Measurements from ENCODE around the gene SPOCD1. TPM values are rescaled to one million over a fixed set of nuclear protein-coding genes. Genes with fewer than 3 reads are reported as not detected.

SPOCD1 gene
- total and polyA plus RNA-seq, 4 donors = under 0.01 to 0.19 (median 0.12) TPM; not detected in 1

DNA sequence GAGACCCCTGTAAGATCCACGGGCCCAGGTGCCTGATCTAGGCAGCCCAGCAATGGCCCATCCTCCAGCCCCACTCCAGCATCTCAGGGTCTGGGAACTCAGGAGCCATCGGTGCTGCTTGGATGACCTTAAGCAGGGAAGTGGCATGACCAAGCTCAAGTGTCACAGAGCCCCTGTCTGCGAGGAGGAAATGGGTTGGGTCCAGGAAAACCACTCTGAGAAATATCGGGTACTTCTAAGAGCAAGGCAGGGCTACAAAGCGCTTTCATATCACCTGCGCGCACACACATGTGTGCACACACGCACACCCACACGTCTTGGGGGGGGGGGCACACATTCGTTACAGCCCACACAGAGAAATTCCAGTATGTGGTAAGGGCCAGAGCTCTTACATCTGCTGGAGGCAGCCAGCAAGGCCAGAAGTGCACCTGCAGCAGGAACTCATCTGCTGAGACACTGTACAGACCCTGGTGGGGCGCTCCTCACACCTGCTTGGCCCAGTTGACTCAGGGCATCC is 32.6 kb upstream of the SPOCD1 start:
- no peak overlapping the region for H3K4me3 ChIP-seq (ENCODE audit: low read depth in 1 of 3, low read length in 3 of 3)
- H3K9ac ChIP-seq (ENCODE audit: low read depth in 1 of 2, low read length in 2 of 2) = no peak overlapping the region
- H3K27me3 ChIP-seq (ENCODE audit: control insufficient read depth in 4 of 4, insufficient read depth in 4 of 4, low read length in 3 of 4) = no peaks in the 10 kb centered on the region
- WGBS = 79% methylated on average over 11 of the region's 11 CpGs
- no peaks in the 10 kb centered on the region for H3K4me1 ChIP-seq (ENCODE audit: control insufficient read depth in 4 of 4, insufficient read depth in 4 of 4, low read length in 3 of 4)
- no peak overlapping the region for H3K27ac ChIP-seq (ENCODE audit: low read depth in 1 of 2, low read length in 2 of 2)
- H3K9me3 ChIP-seq (ENCODE audit: control insufficient read depth in 4 of 4, low read length in 3 of 4) = no peaks in the 10 kb centered on the region
- no peak for DNase-seq (ENCODE audit: low spot score)
- H3K36me3 ChIP-seq (ENCODE audit: control insufficient read depth in 4 of 4, insufficient read depth in 3 of 4, low read depth in 1 of 4, low read length in 3 of 4) = no peaks in the 10 kb centered on the region
- TF ChIP-seq SP1 (IDR thresholded peaks at IDR 0.05) (no peak), YY1 (IDR thresholded peaks at IDR 0.05) (no peak), GABPA (IDR thresholded peaks at IDR 0.05 in 1 of 2, conservative IDR thresholded peaks at IDR 0.05 in 1 of 2) (no peak), TAF1 (conservative IDR thresholded peaks at IDR 0.05) (no peak), NR2F2 (IDR thresholded peaks at IDR 0.05) (no peak), JUND (IDR thresholded peaks at IDR 0.05) (no peak), HNF4G (IDR thresholded peaks at IDR 0.05) (no peak), HNF4A (conservative IDR thresholded peaks at IDR 0.05) (no peak)
- TF ChIP-seq, protein P1, sequence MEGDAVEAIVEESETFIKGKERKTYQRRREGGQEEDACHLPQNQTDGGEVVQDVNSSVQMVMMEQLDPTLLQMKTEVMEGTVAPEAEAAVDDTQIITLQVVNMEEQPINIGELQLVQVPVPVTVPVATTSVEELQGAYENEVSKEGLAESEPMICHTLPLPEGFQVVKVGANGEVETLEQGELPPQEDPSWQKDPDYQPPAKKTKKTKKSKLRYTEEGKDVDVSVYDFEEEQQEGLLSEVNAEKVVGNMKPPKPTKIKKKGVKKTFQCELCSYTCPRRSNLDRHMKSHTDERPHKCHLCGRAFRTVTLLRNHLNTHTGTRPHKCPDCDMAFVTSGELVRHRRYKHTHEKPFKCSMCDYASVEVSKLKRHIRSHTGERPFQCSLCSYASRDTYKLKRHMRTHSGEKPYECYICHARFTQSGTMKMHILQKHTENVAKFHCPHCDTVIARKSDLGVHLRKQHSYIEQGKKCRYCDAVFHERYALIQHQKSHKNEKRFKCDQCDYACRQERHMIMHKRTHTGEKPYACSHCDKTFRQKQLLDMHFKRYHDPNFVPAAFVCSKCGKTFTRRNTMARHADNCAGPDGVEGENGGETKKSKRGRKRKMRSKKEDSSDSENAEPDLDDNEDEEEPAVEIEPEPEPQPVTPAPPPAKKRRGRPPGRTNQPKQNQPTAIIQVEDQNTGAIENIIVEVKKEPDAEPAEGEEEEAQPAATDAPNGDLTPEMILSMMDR (IDR thresholded peaks at IDR 0.05; ENCODE audit: low read depth, low read length, missing input control) = no peak
- TF ChIP-seq, protein P2, sequence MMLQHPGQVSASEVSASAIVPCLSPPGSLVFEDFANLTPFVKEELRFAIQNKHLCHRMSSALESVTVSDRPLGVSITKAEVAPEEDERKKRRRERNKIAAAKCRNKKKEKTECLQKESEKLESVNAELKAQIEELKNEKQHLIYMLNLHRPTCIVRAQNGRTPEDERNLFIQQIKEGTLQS (IDR thresholded peaks at IDR 0.05) = no peak
- TF ChIP-seq, protein P3, sequence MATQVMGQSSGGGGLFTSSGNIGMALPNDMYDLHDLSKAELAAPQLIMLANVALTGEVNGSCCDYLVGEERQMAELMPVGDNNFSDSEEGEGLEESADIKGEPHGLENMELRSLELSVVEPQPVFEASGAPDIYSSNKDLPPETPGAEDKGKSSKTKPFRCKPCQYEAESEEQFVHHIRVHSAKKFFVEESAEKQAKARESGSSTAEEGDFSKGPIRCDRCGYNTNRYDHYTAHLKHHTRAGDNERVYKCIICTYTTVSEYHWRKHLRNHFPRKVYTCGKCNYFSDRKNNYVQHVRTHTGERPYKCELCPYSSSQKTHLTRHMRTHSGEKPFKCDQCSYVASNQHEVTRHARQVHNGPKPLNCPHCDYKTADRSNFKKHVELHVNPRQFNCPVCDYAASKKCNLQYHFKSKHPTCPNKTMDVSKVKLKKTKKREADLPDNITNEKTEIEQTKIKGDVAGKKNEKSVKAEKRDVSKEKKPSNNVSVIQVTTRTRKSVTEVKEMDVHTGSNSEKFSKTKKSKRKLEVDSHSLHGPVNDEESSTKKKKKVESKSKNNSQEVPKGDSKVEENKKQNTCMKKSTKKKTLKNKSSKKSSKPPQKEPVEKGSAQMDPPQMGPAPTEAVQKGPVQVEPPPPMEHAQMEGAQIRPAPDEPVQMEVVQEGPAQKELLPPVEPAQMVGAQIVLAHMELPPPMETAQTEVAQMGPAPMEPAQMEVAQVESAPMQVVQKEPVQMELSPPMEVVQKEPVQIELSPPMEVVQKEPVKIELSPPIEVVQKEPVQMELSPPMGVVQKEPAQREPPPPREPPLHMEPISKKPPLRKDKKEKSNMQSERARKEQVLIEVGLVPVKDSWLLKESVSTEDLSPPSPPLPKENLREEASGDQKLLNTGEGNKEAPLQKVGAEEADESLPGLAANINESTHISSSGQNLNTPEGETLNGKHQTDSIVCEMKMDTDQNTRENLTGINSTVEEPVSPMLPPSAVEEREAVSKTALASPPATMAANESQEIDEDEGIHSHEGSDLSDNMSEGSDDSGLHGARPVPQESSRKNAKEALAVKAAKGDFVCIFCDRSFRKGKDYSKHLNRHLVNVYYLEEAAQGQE (IDR thresholded peaks at IDR 0.05) = no peak
- TF ChIP-seq, protein P4, sequence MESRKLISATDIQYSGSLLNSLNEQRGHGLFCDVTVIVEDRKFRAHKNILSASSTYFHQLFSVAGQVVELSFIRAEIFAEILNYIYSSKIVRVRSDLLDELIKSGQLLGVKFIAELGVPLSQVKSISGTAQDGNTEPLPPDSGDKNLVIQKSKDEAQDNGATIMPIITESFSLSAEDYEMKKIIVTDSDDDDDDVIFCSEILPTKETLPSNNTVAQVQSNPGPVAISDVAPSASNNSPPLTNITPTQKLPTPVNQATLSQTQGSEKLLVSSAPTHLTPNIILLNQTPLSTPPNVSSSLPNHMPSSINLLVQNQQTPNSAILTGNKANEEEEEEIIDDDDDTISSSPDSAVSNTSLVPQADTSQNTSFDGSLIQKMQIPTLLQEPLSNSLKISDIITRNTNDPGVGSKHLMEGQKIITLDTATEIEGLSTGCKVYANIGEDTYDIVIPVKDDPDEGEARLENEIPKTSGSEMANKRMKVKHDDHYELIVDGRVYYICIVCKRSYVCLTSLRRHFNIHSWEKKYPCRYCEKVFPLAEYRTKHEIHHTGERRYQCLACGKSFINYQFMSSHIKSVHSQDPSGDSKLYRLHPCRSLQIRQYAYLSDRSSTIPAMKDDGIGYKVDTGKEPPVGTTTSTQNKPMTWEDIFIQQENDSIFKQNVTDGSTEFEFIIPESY (IDR thresholded peaks at IDR 0.05) = no peak
- TF ChIP-seq, protein P5, sequence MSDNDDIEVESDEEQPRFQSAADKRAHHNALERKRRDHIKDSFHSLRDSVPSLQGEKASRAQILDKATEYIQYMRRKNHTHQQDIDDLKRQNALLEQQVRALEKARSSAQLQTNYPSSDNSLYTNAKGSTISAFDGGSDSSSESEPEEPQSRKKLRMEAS (IDR thresholded peaks at IDR 0.05) = no peak

DNA sequence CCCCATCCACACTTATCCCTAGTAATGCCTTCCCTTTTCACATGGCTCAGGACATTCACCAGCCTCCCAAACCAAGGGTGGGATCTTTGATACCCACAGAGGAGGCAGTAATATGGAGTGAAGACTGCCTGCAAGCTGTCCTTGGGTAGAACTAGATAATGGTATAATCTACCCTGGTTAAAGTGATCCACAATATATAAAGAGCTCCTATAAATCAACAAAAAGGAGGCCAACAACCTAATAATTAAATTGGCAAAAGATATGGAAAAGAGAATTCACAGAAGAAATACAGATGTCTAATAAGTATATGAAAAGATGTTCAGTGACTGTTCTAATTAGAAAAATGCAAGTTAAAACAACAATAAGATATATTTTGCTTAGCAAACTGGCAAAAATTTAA is 30.7 kb upstream of the SPOCD1 start:
- Histone ChIP-seq H3K9me3 (ENCODE audit: control insufficient read depth in 4 of 4, low read length in 3 of 4) (no peaks in the 10 kb centered on the region), H3K36me3 (ENCODE audit: control insufficient read depth in 4 of 4, insufficient read depth in 3 of 4, low read depth in 1 of 4, low read length in 3 of 4) (no peaks in the 10 kb centered on the region), H3K4me1 (ENCODE audit: control insufficient read depth in 4 of 4, insufficient read depth in 4 of 4, low read length in 3 of 4) (no peaks in the 10 kb centered on the region), H3K27ac (ENCODE audit: low read depth in 1 of 2, low read length in 2 of 2) (no peak overlapping the region), H3K9ac (ENCODE audit: low read depth in 1 of 2, low read length in 2 of 2) (no peak overlapping the region), H3K4me3 (ENCODE audit: low read depth in 1 of 3, low read length in 3 of 3) (no peak overlapping the region), H3K27me3 (ENCODE audit: control insufficient read depth in 4 of 4, insufficient read depth in 4 of 4, low read length in 3 of 4) (no peaks in the 10 kb centered on the region)
- DNase-seq (ENCODE audit: low spot score) = no peak
- TF ChIP-seq YY1 (IDR thresholded peaks at IDR 0.05) = no peak
- TF ChIP-seq, protein P2 (IDR thresholded peaks at IDR 0.05) = no peak
- TF ChIP-seq HNF4A (conservative IDR thresholded peaks at IDR 0.05) = no peak
- TF ChIP-seq, protein P3 (IDR thresholded peaks at IDR 0.05) = no peak
- no peak for TF ChIP-seq FOXA1 (IDR thresholded peaks at IDR 0.05)
- TF ChIP-seq HNF4G (IDR thresholded peaks at IDR 0.05) = no peak
- TF ChIP-seq, protein P4 (IDR thresholded peaks at IDR 0.05) = no peak
- no peak for TF ChIP-seq FOXA2 (IDR thresholded peaks at IDR 0.05)
- TF ChIP-seq, protein P5 (IDR thresholded peaks at IDR 0.05) = no peak

All from liver (tissue), 9 donors.